Fibroblast of lung (primary cell): ENCODE results near the gene AQP1. TPM values are rescaled to one million over a fixed set of nuclear protein-coding genes. Genes with fewer than 3 reads are reported as not detected.

ENCODE experiments used
- DNase-seq, 2 donors: peaks; one replicate each; pipeline versions ENCODE4 v3.0.0 to v3.0.0-alpha.2; 2010; ENCODE audit warnings: low read depth in 2 of 2
- H2AFZ ChIP-seq: 2 replicates; pipeline ENCODE4 v1.5.1; 2012; ENCODE audit warnings: low read length, control low read depth, inconsistent platforms
- H3K27ac ChIP-seq: 2 replicates; pipeline ENCODE4 v1.5.1; 2011; ENCODE audit warnings: low read length, control low read depth; ENCODE audit not compliant: insufficient read depth
- H3K27me3 ChIP-seq: 2 replicates; pipeline ENCODE4 v1.5.1; 2011; ENCODE audit warnings: mild to moderate bottlenecking, low read length; ENCODE audit not compliant: control insufficient read depth, insufficient read depth
- H3K36me3 ChIP-seq: 2 replicates; pipeline ENCODE4 v1.5.1; 2011; ENCODE audit warnings: low read length; ENCODE audit not compliant: control insufficient read depth, insufficient read depth
- H3K4me1 ChIP-seq: 2 replicates; pipeline ENCODE4 v1.5.1; 2011; ENCODE audit warnings: low read length; ENCODE audit not compliant: control insufficient read depth, insufficient read depth; ENCODE audit errors: extremely low read depth
- H3K4me2 ChIP-seq: 2 replicates; pipeline ENCODE4 v1.5.1; 2011; ENCODE audit warnings: low read length, control low read depth; ENCODE audit not compliant: insufficient read depth; ENCODE audit errors: extremely low read depth
- H3K4me3 ChIP-seq, 4 experiments: fragments of 200-600 bp in 1 of 4; sonication (generic) in 1 of 4; replicated peaks in 1 of 4; 2 replicates each; pipeline ENCODE4 v1.5.1; 2011 to 2016; ENCODE audit warnings: low read length in 4 of 4, low read depth in 3 of 4, mild to moderate bottlenecking in 3 of 4, control low read depth in 2 of 4, inconsistent platforms in 1 of 4, mixed read lengths in 1 of 4; ENCODE audit not compliant: insufficient read depth in 1 of 4; ENCODE audit errors: control extremely low read depth in 1 of 4
- H3K79me2 ChIP-seq: 2 replicates; pipeline ENCODE4 v1.5.1; 2012; ENCODE audit warnings: mild to moderate bottlenecking, low read length, inconsistent platforms; ENCODE audit not compliant: control insufficient read depth, insufficient read depth
- H3K9ac ChIP-seq: 2 replicates; pipeline ENCODE4 v1.5.1; 2011; ENCODE audit warnings: mild to moderate bottlenecking, low read length, control low read depth; ENCODE audit not compliant: insufficient read depth
- H3K9me3 ChIP-seq: 2 replicates; pipeline ENCODE4 v1.5.1; 2012; ENCODE audit warnings: low read depth, low read length; ENCODE audit not compliant: control insufficient read depth, insufficient read depth
- H4K20me1 ChIP-seq: 2 replicates; pipeline ENCODE4 v1.5.1; 2011; ENCODE audit warnings: low read length; ENCODE audit not compliant: control insufficient read depth, insufficient read depth; ENCODE audit errors: extremely low read depth
- EZH2 ChIP-seq: IDR thresholded peaks from 2 replicates; pipeline ENCODE4 v1.5.1; 2012; ENCODE audit warnings: low read length, control low read depth, mild to moderate bottlenecking; ENCODE audit errors: missing control alignments
- polyA plus RNA-seq, 2 donors: library from polyadenylated mRNA; depleted of rRNA in 1 of 2; stranded (reverse) in 1 of 2; unstranded in 1 of 2; fragments of >200 nt; gene quantifications; 2 replicates each; pipeline ENCODE4 v1.2.1, GENCODE V29; 2011 to 2012; ENCODE audit warnings: missing spikeins in 1 of 2
- total RNA-seq: library from RNA; depleted of rRNA; stranded (reverse); fragments of >200 nt; gene quantifications from 2 replicates; pipeline ENCODE4 v1.2.1, GENCODE V29; 2014
- TF ChIP-seq, protein P1 (sequence below), 2 donors: IDR thresholded peaks in 1 of 2; conservative IDR thresholded peaks in 1 of 2; 1 replicate in 1 of 2; 2 replicates in 1 of 2; pipeline ENCODE4 v1.5.1; 2011 to 2012; ENCODE audit warnings: low read length in 2 of 2, control low read depth in 1 of 2, inconsistent platforms in 1 of 2, low read depth in 1 of 2, mild to moderate bottlenecking in 1 of 2

AQP1 gene
- total and polyA plus RNA-seq, 2 donors (not counting 1 experiment from before 2014, with no cell fraction given), result 13.0 to 44.6 TPM

DNA sequence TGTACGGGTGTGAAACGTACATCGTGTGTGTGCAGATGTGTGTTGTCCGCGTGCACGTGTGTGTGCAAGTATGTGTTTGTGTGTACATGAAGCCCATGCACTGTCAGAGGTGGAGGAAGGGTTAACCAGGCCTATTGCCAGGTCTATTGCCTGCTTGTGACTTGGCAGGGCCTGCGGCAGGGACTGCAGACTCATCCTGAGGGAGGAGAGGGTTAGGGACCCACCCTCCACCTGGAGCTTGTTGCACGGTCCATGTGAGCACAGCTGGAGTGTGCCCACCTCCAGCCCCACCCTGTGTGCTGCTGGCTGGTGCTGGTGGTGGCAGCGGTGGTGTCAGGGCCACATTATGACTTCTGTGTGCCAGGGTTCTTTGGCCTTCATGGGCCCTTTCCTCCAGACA lies 7.1 kb upstream of the AQP1 start:
- H3K4me1 ChIP-seq, result peaks cover 5% of the 10 kb centered on the region
- H3K79me2 ChIP-seq, result no peaks in the 10 kb centered on the region
- H4K20me1 ChIP-seq, result no peaks in the 10 kb centered on the region
- H3K9ac ChIP-seq, result no peak overlapping the region
- no peak overlapping the region for H3K27ac ChIP-seq
- DNase-seq, result no peak
- H3K27me3 ChIP-seq, result no peaks in the 10 kb centered on the region
- no peak overlapping the region for H3K4me2 ChIP-seq
- no peaks in the 10 kb centered on the region for H3K36me3 ChIP-seq
- no peak for TF ChIP-seq EZH2
- TF ChIP-seq, protein P1, sequence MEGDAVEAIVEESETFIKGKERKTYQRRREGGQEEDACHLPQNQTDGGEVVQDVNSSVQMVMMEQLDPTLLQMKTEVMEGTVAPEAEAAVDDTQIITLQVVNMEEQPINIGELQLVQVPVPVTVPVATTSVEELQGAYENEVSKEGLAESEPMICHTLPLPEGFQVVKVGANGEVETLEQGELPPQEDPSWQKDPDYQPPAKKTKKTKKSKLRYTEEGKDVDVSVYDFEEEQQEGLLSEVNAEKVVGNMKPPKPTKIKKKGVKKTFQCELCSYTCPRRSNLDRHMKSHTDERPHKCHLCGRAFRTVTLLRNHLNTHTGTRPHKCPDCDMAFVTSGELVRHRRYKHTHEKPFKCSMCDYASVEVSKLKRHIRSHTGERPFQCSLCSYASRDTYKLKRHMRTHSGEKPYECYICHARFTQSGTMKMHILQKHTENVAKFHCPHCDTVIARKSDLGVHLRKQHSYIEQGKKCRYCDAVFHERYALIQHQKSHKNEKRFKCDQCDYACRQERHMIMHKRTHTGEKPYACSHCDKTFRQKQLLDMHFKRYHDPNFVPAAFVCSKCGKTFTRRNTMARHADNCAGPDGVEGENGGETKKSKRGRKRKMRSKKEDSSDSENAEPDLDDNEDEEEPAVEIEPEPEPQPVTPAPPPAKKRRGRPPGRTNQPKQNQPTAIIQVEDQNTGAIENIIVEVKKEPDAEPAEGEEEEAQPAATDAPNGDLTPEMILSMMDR (conservative IDR thresholded peaks at IDR 0.05 in 1 of 2, IDR thresholded peaks at IDR 0.05 in 1 of 2; ENCODE audit: low read depth in 1 of 2, low read length in 2 of 2), result no peak
- no peak overlapping the region for H2AFZ ChIP-seq
- no peak overlapping the region for H3K4me3 ChIP-seq
- H3K9me3 ChIP-seq, result no peaks in the 10 kb centered on the region

DNA sequence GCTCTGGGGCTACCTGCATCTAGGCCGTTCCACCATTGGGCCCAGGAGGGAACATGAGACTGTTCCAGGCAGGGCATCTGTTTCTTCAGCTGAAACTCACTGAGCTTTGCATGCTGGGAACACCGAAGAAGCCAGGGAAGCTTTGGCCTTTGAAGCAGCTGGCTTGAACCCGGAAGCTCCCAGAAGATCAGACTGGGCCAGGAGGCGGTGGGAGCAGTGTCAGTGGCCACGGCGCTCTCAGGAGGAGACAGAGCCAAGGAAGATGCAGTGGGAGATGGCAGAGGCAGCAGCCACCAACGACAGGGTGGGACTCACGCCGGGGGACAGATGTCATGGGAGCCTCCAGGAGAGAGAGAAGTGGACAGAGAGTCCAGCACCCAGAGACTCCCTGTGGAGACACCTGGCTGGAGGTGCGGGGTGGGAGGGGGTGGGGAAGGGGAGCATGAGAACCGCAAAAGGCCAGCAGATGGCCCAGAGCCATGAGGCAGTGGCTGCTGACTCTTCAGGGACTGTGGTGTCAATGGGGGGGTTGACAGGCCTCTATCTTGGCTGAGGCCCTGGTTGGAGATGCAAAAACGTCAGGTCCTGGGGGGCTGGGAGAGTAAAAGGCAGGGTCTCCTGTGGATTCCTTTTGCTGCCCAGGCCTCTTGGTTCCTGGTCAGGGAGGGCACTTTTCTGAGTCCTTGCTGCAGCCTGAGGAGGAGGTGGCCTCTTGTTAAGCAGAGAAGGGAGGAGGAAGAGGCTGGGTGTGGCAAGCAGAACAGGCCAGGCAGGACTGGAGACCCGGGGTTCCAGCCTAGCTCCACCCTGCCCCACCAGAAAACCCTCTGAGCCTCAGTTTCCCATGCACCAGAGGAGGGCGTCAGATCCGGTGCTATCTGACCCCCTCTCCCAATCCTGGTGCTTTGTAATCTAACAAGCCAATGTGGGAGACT lies 6.3 kb upstream of the AQP1 start:
- no peak overlapping the region for H3K4me3 ChIP-seq
- no peak overlapping the region for H3K27ac ChIP-seq
- no peaks in the 10 kb centered on the region for H3K79me2 ChIP-seq
- no peak for TF ChIP-seq EZH2
- TF ChIP-seq, protein P1 (conservative IDR thresholded peaks at IDR 0.05 in 1 of 2, IDR thresholded peaks at IDR 0.05 in 1 of 2; ENCODE audit: low read depth in 1 of 2, low read length in 2 of 2), result no peak
- no peaks in the 10 kb centered on the region for H4K20me1 ChIP-seq
- H3K9ac ChIP-seq, result no peak overlapping the region
- no peaks in the 10 kb centered on the region for H3K9me3 ChIP-seq
- no peaks in the 10 kb centered on the region for H3K27me3 ChIP-seq
- peaks cover 7% of the 10 kb centered on the region for H3K4me1 ChIP-seq
- H3K36me3 ChIP-seq, result no peaks in the 10 kb centered on the region
- H3K4me2 ChIP-seq, result no peak overlapping the region
- H2AFZ ChIP-seq, result no peak overlapping the region
- DNase-seq, result no peak

DNA sequence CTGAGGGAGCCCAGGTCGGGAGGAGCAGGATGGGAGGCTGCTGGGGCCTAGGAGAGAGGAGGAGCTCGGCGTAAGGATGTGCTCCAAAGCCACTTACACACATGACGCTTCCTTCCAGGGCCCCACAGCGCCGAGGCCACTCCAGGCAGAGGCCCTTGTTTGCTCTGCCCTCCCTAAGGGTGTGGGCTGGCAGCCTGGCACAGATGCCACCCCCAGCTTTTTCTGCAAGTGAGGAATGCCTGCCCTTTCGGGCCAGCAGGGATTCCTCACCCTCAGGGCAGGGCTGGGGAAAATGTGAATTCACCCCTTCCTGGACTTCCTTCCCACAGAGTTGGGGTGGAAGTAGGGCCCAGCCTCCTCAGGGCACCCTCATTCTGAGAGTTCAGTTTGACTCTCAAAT lies 5.6 kb upstream of the AQP1 start:
- Histone ChIP-seq H3K4me2 (no peak overlapping the region), H2AFZ (no peak overlapping the region), H4K20me1 (no peaks in the 10 kb centered on the region), H3K9ac (no peak overlapping the region), H3K4me1 (peaks cover 7% of the 10 kb centered on the region), H3K9me3 (no peaks in the 10 kb centered on the region), H3K36me3 (no peaks in the 10 kb centered on the region), H3K79me2 (no peaks in the 10 kb centered on the region), H3K27me3 (no peaks in the 10 kb centered on the region), H3K4me3 (no peak overlapping the region), H3K27ac (no peak overlapping the region)
- DNase-seq, result no peak
- TF ChIP-seq EZH2, result no peak
- TF ChIP-seq, protein P1 (conservative IDR thresholded peaks at IDR 0.05 in 1 of 2, IDR thresholded peaks at IDR 0.05 in 1 of 2; ENCODE audit: low read depth in 1 of 2, low read length in 2 of 2), result no peak
